ENCODE data around the gene COMTD1.
"Not testable (repeated sequence)": the region's sequence is repeated elsewhere in the genome, so short reads cannot be mapped to it uniquely, and the experiment has no call there.

Gene COMTD1

GRCh38 chr10:75221492-75221891 lies 14.3 kb downstream of the COMTD1 start:
- not testable (repeated sequence) for DNase-seq (ENCODE audit: low read depth)

- no peak for DNase-seq (ENCODE audit: low read depth)
These were observed 15.5 kb downstream of the COMTD1 start for GRCh38 chr10:75220274-75220673.

DNA sequence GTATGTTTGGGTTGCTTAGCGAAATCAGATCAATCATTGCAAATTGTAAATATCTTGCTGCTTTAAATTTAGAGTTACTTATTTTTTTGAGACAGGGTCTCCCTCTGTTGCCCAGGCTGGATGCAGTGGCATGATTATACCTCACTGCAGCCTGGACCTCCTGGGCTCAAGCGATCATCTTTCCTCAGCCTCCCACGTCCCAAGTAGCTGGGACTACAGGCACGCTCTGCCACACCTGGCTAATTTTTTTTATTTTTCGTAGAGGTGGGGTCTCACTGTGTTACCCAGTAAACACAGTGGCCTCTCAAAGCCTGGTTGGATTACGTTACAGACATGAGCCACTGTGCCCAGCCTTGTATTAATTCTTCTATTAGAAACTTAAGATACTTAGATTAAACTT lies 23.4 kb downstream of the COMTD1 start:
- DNase-seq (ENCODE audit: low read depth): no peak

- DNase-seq (ENCODE audit: low read depth): peak; percentile 16
These were observed 24.6 kb downstream of the COMTD1 start for GRCh38 chr10:75211007-75211691.

DNA sequence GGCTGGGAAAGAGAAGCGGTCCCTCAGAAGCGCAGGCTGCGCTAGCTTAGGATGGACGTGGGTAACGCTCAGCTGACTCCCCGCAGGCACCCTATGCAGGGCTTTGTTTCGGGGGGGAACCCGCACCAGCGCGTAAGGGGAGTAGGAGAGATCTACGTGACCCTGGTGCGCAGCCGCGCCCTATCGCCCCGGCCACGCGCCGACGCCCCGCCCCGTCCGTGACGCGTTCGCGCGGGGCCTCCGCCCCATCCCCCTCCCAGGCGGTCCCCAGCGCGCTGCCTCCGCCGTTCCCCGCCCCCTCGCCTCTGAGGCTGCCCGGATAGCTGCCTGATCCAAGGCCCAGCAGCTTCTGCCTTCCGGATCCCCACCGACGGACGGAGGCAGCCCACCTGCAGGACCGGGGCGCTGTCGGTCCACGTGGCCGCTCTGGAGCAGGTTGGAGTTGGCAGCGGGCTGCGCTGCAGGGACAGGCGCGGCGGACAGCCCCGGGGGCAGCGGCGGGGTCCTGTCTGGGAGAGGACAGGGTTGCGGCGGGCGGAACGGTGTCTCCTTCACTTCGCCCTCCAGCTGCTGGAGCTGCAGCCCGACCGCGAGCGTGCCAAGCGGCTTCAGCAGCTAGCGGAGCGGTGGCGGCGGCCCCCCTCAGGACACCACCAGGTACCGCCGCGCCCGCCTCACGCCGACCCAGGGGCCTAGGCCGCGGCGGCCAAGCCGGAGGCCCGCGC lies 25.3 kb downstream of the COMTD1 start, which contains the start of gene VDAC2:
TSS of gene VDAC2 (plus strand) at position 515 of the 725 bp plus-strand sequence. CDS start 363 bp downstream, outside the sequence.
- DNase-seq (ENCODE audit: low read depth): peak; percentile 92

- DNase-seq (ENCODE audit: low read depth): peak; percentile 69
These were observed 25.9 kb downstream of the COMTD1 start for GRCh38 chr10:75209921-75210281.

- no peak for DNase-seq (ENCODE audit: low read depth)
These were observed 26.5 kb downstream of the COMTD1 start for GRCh38 chr10:75209086-75209920.

DNA sequence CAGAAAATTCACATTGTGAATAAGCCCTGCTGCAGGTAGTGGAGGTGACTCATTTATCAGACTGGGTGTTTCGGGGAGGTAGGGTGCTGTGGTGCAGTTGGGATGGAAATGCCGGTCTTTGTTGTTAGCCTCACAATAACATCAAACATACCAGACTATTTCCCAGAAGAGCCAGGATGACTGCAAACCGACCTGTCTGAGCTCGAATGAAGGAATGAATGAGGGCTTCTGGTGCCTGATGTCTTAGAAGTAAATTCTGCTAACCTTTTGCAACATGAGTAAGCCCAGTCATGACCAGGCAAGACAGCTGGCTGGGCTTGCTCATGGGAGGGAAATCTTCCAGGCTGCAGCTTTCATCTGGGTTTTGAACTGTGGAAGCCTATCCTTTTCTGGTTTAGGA lies 27.6 kb downstream of the COMTD1 start:
- no peak for DNase-seq (ENCODE audit: low read depth)

- no peak for DNase-seq (ENCODE audit: low read depth)
These were observed 28.0 kb downstream of the COMTD1 start for GRCh38 chr10:75207857-75208144.

- no peak for DNase-seq (ENCODE audit: low read depth)
These were observed 28.5 kb downstream of the COMTD1 start for GRCh38 chr10:75207079-75207856.

DNA sequence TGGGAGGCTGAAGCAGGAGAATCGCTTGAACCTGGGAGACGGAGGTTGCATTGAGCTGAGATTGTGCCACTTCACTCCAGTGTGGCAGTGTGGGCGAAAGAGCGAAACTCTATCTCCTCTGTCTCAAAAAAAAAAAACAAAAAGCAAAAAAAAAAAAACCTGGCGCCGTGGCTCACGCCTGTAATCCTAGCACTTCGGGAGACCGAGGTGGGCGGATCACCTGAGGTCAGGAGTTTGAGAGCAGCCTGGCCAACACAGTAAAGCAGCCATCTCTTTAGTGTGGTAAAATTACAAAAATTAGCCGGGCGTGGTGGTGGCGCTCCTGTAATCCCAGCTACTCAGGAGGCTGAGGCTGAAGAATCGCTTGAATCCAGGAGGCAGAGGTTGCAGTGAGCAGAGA lies 29.1 kb downstream of the COMTD1 start:
- not testable (repeated sequence) for DNase-seq (ENCODE audit: low read depth)

DNA sequence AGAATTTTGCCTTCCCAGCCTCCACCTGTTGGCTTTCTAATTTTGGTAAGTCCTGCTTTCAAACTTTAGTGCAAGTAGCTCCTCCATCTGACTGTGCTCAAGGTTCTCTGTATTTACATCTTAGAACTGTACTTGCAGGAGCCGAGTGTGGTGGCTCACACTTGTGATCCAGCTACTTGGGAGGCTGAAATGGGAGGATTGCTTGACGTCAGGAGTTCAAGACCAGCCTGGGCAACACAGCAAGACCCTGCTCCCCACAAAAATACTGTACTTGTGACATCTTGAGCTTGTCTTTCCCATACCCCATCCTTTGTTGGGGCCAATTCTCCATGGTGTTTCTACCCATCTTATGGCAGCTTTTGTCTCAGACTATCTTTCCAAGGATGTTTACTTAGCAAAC lies 29.8 kb downstream of the COMTD1 start:
- no peak for DNase-seq (ENCODE audit: low read depth)

DNA sequence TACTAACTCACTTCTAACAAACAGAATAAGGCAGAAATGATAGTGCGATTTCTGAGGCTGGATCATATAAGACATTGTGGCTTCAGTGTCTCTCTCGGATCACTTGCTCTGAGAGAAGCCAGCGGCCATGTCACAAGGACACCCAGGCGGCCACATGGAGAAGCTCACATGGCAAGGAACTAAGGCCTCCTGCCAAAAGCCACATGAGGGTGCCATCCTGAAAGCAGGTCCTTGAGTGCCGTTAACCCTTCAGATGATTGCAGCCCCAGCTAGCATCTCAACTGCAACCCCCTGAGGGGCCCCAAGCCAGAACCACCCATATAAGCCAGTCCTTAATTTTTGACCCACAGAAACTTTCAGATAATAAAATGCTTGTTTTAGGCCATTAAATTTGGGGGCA lies 32.0 kb downstream of the COMTD1 start:
- DNase-seq (ENCODE audit: low read depth): no peak

DNA sequence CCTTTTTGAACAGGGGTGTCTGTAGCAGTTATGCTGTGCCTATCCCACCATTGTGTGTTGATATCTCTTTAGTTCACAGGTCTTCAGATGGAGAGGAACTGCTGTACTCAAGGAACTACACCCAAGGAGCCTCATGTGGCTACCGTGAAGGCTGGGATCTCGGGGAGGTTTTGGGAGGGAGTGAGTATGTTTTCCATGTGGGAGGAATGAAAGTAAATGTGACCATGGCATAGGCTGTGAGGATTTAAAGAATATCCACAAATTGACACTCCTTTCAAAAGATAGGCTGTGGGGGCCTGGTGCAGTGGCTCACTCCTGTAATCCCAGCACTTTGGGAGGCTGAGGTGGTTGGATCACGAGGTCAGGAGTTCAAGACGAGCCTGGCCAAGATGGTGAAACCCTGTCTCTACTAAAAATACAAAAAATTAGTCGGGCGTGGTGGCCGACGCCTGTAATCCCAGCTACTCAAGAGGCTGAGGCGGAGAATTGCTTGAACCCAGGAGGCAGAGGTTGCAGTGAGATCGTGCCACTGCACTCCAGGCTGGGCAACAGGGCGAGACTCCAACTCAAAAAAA lies 32.6 kb downstream of the COMTD1 start:
- not testable (repeated sequence) for DNase-seq (ENCODE audit: low read depth)

- no peak for DNase-seq (ENCODE audit: low read depth)
These were observed 33.3 kb downstream of the COMTD1 start for GRCh38 chr10:75202321-75203045.

DNA sequence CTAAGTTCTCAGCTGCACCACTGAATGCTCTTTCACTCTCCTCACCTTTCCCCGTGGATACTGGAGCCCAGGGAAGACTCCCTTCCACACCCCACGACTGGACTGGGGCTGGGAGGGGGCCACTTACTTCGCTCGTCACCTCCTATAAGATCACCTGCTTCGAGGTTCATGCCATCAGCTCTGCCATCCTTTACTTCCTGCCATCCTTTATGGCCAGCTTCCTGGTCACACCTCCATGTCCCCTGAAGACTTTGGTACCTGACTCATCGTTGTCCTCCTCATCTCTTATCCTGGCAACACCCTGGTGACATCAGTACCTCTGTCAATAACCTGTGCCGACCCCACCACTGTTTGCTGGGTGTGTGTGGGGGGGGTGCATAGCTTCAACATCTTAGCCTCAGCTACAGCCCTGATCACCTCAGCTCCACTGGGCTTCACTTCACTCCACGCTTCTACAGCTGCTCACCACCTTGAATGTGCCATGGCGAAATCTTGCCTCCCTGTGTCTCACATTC lies 33.9 kb downstream of the COMTD1 start:
- DNase-seq (ENCODE audit: low read depth): no peak

- DNase-seq (ENCODE audit: low read depth): not testable (repeated sequence)
These were observed 35.8 kb downstream of the COMTD1 start for GRCh38 chr10:75199949-75200348.

GRCh38 chr10:75197906-75198305 lies 37.9 kb downstream of the COMTD1 start:
- DNase-seq (ENCODE audit: low read depth): no peak

DNA sequence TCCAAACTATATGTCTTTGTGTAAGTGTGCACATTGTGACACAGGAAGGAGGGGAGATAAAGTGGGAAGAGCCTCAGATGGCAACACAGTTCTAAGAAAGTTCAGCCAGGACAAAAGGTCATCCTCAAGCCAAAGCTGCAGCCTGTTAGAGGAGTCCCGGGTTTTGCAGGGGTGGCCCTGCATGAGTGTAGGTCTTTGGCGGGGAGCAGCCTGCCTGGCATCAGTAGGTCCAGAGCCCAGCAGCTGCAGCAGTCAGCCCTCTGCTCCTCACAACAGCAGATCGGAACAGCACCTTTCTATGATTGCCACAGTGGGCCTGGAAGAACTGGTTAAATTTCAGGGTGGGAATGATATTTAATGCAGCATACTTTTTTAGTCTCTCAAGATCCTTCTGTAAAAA lies 38.7 kb downstream of the COMTD1 start:
- DNase-seq (ENCODE audit: low read depth): no peak

- no peak for DNase-seq (ENCODE audit: low read depth)
These were observed 40.6 kb downstream of the COMTD1 start for GRCh38 chr10:75195035-75195763.
